SHP77 treated with DMSO at 0.1 percent for 48 hours (cell line): ENCODE measurements around the gene SLC6A13.

Experiments used
- DNase-seq: peaks from one replicate; lab custom pipeline; 2025; lab: John Stamatoyannopoulos, UW

Gene SLC6A13

GRCh38 chr12:177980-178828 lies 84.4 kb downstream of the SLC6A13 start:
- no peak for DNase-seq

- DNase-seq = no peak
These were observed 85.2 kb downstream of the SLC6A13 start for GRCh38 chr12:177336-177979.

DNA sequence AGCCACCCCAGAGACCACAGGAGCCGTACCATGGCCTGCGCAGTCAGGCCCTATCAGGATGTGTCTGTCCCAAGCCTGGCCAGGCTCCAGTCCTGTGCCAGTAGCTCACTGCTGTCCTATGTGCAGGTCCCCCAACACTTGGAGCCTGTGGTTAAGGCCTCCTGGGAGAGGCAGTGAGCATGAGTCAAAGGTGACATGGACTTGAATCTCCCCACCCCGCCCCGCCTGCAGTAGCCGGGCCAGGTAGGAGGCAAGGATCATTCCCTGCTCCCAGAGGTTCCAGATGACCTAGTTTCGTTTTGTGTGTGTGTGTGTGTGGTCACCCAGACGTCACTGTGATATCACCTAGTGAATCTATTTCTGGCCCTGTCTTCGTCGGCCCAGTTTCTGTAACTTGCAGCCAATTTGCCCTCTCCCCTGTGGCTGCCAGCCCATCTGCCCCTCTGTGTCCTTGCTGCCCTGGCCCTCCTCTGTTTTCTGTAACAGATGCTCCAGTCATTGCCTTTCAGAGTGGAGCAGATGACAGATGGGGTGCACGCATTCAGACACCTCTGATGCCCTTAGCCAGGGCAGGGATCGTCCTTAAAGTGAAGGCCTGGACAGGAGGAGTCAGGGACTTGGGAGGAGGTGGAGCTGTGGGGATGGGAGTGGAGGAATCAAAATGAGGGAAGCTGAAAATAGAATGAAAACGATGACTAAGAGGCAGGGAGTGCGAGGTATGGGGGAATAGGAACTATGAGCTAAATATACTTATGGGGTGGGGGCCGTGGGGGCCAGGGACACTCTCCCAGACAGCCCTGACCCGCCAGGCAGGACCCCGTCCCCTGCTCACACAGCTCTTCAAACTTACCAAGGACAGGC lies 86.1 kb downstream of the SLC6A13 start:
- no peak for DNase-seq

DNA sequence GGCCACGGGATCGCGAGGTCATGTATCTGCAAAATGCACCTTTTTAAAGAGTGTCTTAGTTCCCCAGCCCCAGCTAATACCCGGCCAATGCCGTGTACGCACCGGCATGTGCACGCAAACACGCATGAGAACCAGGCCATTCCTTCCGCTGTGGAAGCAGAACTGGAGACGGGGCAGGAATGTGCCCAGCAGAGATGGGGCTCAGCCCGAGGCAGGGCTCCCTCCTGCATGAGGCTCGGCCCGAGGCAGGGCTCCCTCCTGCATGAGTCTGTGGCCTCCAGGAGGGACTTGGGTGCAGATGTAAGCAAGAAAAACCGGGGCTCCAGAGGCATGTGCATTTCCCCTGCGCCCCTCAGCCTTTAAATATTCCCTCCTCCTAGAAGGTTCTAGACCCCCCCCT lies 86.9 kb downstream of the SLC6A13 start:
- DNase-seq = no peak

DNA sequence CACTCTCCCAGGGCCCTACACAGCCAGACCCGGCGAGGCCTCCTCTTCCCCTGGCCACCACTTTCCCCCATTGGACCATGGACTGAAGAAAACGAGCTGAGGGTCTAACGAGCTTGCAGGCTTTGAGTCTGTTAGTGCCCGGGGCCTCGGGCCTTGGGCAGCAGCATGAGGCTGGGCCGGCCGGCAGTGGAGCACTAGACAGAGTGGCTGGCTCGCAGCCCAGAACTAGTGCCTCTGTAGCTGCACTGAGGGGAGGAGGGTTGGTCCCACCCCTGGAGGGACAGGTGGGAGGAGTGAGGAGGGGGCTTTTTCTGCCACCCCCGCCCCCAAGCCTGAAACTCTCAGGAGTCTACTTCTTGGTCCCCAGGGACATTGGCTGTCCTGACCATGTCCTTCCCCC lies 87.4 kb downstream of the SLC6A13 start:
- no peak for DNase-seq

DNA sequence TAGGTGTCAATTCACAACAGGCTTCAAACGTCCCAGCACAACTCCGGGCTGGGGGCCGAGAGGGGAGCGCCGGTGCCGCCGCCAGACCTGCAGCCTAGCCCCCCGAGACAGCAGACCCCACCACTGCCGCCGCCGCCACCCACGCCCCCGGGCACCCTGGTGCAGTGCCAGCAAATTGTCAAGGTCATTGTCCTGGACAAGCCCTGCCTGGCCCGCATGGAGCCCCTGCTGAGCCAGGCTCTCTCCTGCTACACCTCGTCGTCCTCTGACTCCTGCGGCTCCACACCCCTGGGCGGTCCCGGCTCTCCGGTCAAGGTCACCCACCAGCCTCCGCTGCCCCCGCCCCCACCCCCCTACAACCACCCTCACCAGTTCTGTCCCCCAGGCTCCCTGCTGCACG lies 88.0 kb downstream of the SLC6A13 start:
- DNase-seq = no peak

DNA sequence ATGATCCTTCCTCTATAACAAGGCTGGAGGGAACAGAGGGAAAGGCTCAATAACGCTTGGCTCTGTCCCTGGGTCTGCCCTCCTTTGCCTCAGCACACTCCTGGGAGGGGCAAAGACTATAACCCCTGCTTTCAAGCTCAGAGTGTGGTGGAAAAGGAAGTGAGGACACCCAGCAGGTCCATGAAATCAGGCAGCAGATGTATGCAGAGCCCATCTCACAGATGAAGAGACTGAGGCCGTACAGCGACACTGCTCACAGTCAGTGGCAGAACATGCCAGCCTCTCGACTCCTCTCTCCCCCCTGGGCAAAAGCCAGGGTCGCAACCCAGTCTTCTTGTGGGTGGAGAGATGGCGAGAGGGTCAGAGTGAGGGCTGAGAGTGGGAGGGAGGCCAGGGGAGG lies 88.5 kb downstream of the SLC6A13 start:
- DNase-seq = no peak

GRCh38 chr12:172732-173161 lies 89.9 kb downstream of the SLC6A13 start:
- DNase-seq = no peak

GRCh38 chr12:171743-172676 lies 90.6 kb downstream of the SLC6A13 start:
- no peak for DNase-seq

- DNase-seq = no peak
These were observed 91.4 kb downstream of the SLC6A13 start for GRCh38 chr12:171276-171675.
